Activated CD4-positive, alpha-beta memory T cell treated with anti-CD3 and anti-CD28 coated beads, Interleukin-2, amount 10 ng/mL, durations not matched to agents 7 days and 5 days (primary cell): ENCODE results near the gene ANKLE2. TPM values are rescaled to one million over a fixed set of nuclear protein-coding genes. Genes with fewer than 3 reads are reported as not detected.
"Not testable (repeated sequence)": the region's sequence is repeated elsewhere in the genome, so short reads cannot be mapped to it uniquely, and the experiment has no call there.

Experiments used
- CTCF ChIA-PET: fragments of 350-600 bp; sonication (Branson Sonifier 250); formaldehyde crosslinking; loops from one replicate; lab custom pipeline; 2021; ENCODE audit warnings: antibody characterized with exemption, inconsistent platforms; lab: Charles Lee
- POLR2A ChIA-PET: fragments of 350-600 bp; sonication (Branson Sonifier 250); formaldehyde crosslinking; loops from one replicate; lab custom pipeline; 2021; ENCODE audit warnings: antibody characterized with exemption; lab: Charles Lee
- DNase-seq: peaks from one replicate; pipeline ENCODE4 v3.0.0-alpha.2; 2020
- H3K27ac Mint-ChIP-seq: one replicate; pipeline ENCODE4 v1.8.0; 2021; ENCODE audit warnings: mild to moderate bottlenecking, mixed read lengths
- H3K27me3 Mint-ChIP-seq: one replicate; pipeline ENCODE4 v1.8.0; 2021; ENCODE audit warnings: mixed read lengths
- H3K36me3 Mint-ChIP-seq: one replicate; pipeline ENCODE4 v1.8.0; 2021; ENCODE audit warnings: low read depth, mixed read lengths
- H3K4me1 Mint-ChIP-seq: one replicate; pipeline ENCODE4 v1.8.0; 2021; ENCODE audit warnings: mixed read lengths
- H3K4me3 Mint-ChIP-seq: one replicate; pipeline ENCODE4 v1.8.0; 2021; ENCODE audit warnings: mild to moderate bottlenecking, mixed read lengths
- H3K9me3 Mint-ChIP-seq: one replicate; pipeline ENCODE4 v1.8.0; 2021; ENCODE audit warnings: mixed read lengths
- total RNA-seq, 2 experiments: library from RNA; stranded (reverse); gene quantifications; one replicate each; pipeline ENCODE4 v1.2.3, GENCODE V29; 2021

Gene ANKLE2
- total RNA-seq, 2 experiments from 2014 or later, result 88.6 to 89.3 TPM

DNA sequence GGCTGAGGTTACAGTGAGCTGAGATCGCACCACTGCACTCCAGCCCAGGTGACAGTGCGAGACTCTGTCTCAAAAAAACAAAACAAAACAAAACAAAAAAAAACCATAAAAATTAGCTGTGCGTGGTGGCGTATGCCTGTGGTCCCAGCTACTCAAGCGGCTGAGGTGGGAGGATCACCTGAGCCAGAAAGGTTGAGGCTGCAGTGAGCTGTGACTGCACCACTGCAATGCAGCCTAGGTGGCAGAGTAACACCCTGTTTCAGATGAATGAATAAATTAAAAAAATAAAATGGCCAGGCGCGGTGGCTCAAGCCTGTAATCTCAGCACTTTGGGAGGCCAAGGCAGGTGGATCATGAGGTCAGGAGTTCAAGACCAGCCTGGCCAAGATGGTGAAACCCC, 8.0 kb downstream of the ANKLE2 start:
- CTCF ChIA-PET, H3K9me3 Mint-ChIP-seq, H3K4me3 Mint-ChIP-seq, DNase-seq, H3K27ac Mint-ChIP-seq, H3K27me3 Mint-ChIP-seq: not testable (repeated sequence)
- H3K36me3 Mint-ChIP-seq, result peaks cover 59% of the 10 kb centered on the region
- POLR2A ChIA-PET, result interaction anchor here (1.2 kb wide), 1 partner anchor 15 kb away, joined by 4 read pairs; no protein-coding TSS in a partner anchor
- peaks cover 11% of the 10 kb centered on the region for H3K4me1 Mint-ChIP-seq

DNA sequence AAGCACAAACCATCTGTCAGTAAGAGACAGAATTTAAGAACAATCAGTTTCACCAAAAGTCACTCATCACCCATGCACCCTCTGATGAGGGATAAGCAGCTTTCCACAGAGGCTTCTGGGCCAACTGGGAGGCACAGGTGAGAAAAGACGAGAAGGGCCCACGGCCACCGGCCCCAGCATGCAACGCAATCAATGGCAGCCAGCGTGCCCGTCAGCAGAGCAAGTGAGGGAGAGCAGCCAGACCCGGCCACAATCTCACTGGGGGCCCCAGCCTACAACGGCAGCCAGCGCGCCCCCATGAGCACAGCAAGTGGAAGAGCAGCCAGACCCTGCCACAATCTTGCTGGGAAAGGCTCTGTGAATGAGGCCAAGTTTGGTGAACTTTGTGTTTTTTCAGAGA, 13.3 kb downstream of the ANKLE2 start:
- H3K4me3 Mint-ChIP-seq, result no peak overlapping the region
- ChIA-PET POLR2A (no interaction called here), CTCF (no interaction called here)
- DNase-seq, result no peak
- H3K27me3 Mint-ChIP-seq, result no peaks in the 10 kb centered on the region
- H3K27ac Mint-ChIP-seq, result no peak overlapping the region
- H3K4me1 Mint-ChIP-seq, result peaks cover 6% of the 10 kb centered on the region
- H3K36me3 Mint-ChIP-seq, result peaks cover 84% of the 10 kb centered on the region
- no peaks in the 10 kb centered on the region for H3K9me3 Mint-ChIP-seq

DNA sequence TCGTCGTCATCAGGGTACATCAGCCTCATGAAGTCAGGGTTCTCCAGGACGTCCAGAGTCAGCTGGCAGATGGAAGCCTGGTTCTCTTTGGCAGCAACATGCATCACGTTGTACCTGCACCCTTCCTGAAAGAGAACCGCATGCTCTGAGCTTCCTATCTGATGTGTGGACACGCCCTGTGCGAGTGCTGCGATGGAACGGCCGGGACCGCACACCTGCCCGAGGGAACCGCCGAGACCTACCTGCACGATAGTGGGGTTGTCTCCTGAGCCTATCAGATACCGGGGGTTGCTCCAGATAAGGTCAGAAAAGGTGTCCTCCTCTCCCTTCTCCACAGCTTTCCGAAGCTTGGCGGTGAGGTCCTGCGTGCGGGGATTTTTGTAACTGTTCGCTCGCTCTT, 13.7 kb downstream of the ANKLE2 start:
- Mint-ChIP-seq H3K4me3 (no peak overlapping the region), H3K4me1 (peaks cover 8% of the 10 kb centered on the region), H3K9me3 (no peaks in the 10 kb centered on the region), H3K36me3 (peaks cover 85% of the 10 kb centered on the region), H3K27ac (no peak overlapping the region), H3K27me3 (no peaks in the 10 kb centered on the region)
- CTCF ChIA-PET, result no interaction called here
- POLR2A ChIA-PET, result no interaction called here
- DNase-seq, result no peak

DNA sequence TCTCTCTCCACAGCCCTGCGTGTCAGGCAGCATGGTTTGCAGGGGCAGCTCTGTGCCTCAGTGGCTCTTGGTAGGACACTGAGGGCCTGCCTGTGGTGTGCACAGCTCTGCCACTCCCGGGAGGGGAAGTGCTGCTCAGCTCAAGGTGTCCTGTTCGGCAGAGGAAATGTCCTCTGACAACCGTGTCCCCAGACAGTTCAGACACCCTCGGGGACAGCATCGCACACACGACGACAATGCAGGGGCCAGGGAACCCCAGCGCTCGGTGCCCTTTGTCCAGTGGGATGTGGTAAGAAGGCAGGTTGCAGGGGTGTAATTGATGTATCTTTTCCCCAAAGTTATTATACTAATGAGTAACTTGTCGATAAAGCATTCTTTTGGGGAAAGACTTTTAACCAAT, 14.2 kb downstream of the ANKLE2 start:
- no peak for DNase-seq
- H3K4me1 Mint-ChIP-seq, result peaks cover 12% of the 10 kb centered on the region
- POLR2A ChIA-PET, result interaction anchor here (1.4 kb wide), 1 partner anchor 13 kb away, joined by 4 read pairs; the partner anchor contains the start of gene ANKLE2
- no peak overlapping the region for H3K27ac Mint-ChIP-seq
- no peaks in the 10 kb centered on the region for H3K27me3 Mint-ChIP-seq
- CTCF ChIA-PET, result no interaction called here
- peaks cover 86% of the 10 kb centered on the region for H3K36me3 Mint-ChIP-seq
- H3K9me3 Mint-ChIP-seq, result no peaks in the 10 kb centered on the region
- no peak overlapping the region for H3K4me3 Mint-ChIP-seq

DNA sequence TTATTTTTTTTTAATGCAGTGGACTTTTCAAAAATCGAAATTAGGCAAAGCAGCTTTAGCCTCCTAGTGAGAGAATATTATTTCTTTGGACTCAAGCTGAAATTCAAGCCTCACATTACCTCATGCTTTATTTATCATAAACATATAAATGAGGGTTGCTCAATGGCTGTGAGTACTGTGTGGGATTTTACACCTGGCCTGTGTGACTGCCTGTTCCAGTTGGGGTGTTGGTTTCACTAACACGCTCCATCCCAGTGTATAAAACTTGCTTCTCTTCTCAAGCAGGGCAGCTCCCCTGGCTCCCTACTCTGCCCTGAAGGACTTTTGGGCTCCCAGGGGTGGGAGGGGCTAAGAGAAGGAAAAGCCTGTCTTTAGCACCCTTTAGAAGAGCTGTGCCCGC, 15.0 kb downstream of the ANKLE2 start:
- DNase-seq, result no peak
- H3K36me3 Mint-ChIP-seq, result peaks cover 86% of the 10 kb centered on the region
- CTCF ChIA-PET, result no interaction called here
- H3K27ac Mint-ChIP-seq, result no peak overlapping the region
- no peaks in the 10 kb centered on the region for H3K9me3 Mint-ChIP-seq
- no peak overlapping the region for H3K4me3 Mint-ChIP-seq
- H3K27me3 Mint-ChIP-seq, result no peaks in the 10 kb centered on the region
- POLR2A ChIA-PET, result interaction anchor here (1.4 kb wide), 1 partner anchor 14 kb away, joined by 4 read pairs; the partner anchor contains the start of gene ANKLE2
- H3K4me1 Mint-ChIP-seq, result peaks cover 15% of the 10 kb centered on the region

DNA sequence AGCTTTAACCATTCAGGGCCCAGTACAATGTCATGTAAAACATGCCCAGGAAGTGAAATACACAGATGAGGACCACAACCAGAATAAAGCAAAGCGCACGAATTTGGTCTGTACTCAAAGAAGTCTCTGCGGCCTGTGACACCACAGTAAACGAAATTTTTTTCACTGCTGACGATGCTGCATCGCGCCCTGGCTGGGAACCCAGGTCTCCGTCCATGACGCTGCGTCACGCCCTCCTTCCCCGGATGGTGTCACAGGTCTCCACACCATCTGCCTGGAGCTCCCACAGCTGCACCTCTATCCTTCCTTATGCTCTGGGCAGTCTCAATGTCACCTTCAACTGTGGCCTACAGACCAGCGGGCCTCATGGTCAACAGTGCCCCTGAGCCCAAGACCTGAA, 17.8 kb downstream of the ANKLE2 start:
- peaks cover 15% of the 10 kb centered on the region for H3K4me1 Mint-ChIP-seq
- ChIA-PET CTCF (no interaction called here), POLR2A (interaction anchor here (0.6 kb wide), 1 partner anchor 14 kb away, joined by 3 read pairs; no protein-coding TSS in a partner anchor)
- H3K9me3 Mint-ChIP-seq, result no peaks in the 10 kb centered on the region
- H3K27ac Mint-ChIP-seq, result no peak overlapping the region
- H3K36me3 Mint-ChIP-seq, result peaks cover 95% of the 10 kb centered on the region
- no peaks in the 10 kb centered on the region for H3K27me3 Mint-ChIP-seq
- no peak overlapping the region for H3K4me3 Mint-ChIP-seq
- no peak for DNase-seq

DNA sequence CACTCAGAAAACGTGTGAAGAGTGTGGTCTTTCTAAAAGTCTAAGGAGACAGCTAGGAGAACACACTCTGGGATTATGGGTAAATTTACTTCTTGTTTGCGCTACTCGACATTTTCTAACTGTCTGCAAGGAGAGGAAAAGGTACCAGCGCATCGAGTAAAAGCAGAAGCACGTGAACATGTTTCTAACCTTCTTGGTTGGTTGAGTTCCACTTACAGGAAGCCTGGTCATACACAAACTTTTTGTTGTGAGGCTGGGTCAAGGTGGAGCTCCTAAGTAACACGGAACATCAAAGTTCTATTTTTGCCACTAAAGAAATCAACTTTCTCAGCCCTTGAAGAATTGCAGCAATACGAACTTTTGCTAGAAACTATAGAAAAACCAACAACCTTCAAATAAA, 20.0 kb downstream of the ANKLE2 start:
- H3K4me3 Mint-ChIP-seq, result no peak overlapping the region
- POLR2A ChIA-PET, result no interaction called here
- CTCF ChIA-PET, result interaction anchor here (0.6 kb wide), 1 partner anchor 792 kb away, joined by 3 read pairs; the partner anchor contains the start of gene EP400
- H3K36me3 Mint-ChIP-seq, result peaks cover 88% of the 10 kb centered on the region
- H3K27ac Mint-ChIP-seq, result no peak overlapping the region
- no peaks in the 10 kb centered on the region for H3K27me3 Mint-ChIP-seq
- H3K4me1 Mint-ChIP-seq, result peaks cover 15% of the 10 kb centered on the region
- no peaks in the 10 kb centered on the region for H3K9me3 Mint-ChIP-seq
- no peak for DNase-seq

DNA sequence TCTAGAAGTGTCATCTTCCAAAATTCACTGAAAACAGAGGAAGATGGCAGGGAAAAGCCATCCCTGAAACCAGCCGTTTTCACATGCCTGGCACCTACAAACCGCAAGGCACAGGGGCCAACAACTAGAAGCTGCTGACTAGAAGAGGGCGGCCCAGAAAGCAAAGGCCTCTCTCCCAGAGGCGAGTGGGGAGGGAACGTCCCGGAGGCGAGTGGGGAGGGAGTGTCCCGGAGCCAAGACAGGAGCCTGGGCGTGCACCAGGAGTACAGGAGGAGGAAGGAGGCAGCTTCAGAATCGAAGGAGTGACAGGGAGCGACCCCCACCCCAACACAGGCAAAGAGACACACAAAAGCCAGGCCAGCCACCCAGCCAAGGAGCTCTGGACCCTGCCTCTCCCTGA, 21.0 kb downstream of the ANKLE2 start:
- H3K4me3 Mint-ChIP-seq, result no peak overlapping the region
- H3K27ac Mint-ChIP-seq, result no peak overlapping the region
- H3K9me3 Mint-ChIP-seq, result no peaks in the 10 kb centered on the region
- no peak for DNase-seq
- ChIA-PET POLR2A (interaction anchor here (0.6 kb wide), 1 partner anchor 22 kb away, joined by 3 read pairs; no protein-coding TSS in a partner anchor), CTCF (no interaction called here)
- no peaks in the 10 kb centered on the region for H3K27me3 Mint-ChIP-seq
- H3K4me1 Mint-ChIP-seq, result peaks cover 15% of the 10 kb centered on the region
- H3K36me3 Mint-ChIP-seq, result peaks cover 89% of the 10 kb centered on the region

DNA sequence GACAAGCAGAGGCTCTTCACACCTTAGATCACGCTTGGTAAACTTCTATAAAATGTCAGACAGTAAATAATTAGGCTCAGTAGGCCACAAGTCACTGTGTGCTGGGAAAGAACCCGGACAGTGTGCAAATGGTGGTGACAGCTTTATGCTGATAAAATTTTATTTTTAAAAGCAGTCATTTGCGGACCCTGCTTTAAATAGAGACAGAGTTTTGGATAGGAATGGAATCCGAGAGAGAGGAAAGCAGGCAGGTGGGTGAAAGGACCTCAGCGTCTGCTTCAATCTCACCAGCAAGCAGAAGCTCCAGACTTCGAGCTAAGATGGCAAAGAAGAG, 21.4 kb downstream of the ANKLE2 start:
- Mint-ChIP-seq H3K27ac (no peak overlapping the region), H3K36me3 (peaks cover 89% of the 10 kb centered on the region), H3K9me3 (no peaks in the 10 kb centered on the region), H3K4me1 (peaks cover 15% of the 10 kb centered on the region), H3K4me3 (no peak overlapping the region), H3K27me3 (no peaks in the 10 kb centered on the region)
- DNase-seq, result no peak
- ChIA-PET CTCF (no interaction called here), POLR2A (interaction anchor here (0.6 kb wide), 1 partner anchor 22 kb away, joined by 3 read pairs; no protein-coding TSS in a partner anchor)

DNA sequence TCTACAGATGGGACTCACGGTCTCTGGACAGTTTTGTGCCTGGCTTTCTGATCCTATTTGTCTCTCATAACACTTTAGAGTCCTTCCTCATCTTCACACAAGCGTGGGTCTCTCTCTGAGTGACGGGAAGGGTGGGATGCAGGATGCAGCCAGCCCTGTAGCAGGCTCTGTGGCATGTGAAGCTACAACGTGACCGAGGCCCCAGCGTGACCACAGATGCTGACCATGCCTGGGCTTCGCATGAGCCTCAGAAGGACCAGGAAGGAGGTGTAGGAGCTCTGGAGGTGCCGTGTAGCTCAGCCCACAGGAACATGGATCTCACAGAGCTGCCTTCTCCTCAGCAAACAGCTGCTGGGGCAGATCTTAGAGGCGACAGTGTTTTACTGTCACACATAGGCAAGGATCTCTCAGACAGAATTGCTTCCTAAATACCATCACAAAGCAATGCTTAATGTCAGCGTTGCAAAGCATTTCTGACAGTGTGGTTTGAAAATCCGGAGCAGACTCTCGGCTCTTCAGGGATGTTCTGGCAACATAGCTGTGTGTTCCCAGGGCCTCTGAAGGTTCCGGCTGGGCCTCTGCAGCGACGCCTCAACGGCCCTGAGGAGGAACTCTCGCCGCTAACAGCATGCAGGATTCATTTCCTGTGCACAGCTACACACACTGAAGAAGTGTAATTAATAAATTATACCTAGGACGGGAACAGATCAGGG, 21.9 kb downstream of the ANKLE2 start:
- peaks cover 15% of the 10 kb centered on the region for H3K4me1 Mint-ChIP-seq

DNA sequence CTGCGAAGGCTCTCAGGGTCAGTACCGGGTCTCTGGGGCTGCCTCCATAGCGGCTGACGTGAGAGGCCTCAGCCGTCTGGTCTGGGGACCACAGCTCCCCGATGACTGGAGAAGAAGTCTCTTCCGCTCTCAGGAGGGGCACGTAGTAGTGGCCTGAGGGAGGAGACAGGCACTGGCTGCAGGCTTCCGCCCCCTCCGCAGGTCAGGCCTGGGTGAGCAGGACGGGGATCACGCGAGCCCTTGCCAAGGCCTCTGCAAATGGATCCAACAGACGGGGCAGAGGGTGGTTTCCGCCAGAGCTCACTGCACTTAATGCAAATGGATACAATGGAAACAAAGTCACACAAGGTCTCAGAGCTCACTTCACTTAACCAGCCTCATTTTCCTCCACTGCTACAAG, 24.7 kb downstream of the ANKLE2 start:
- ChIA-PET POLR2A (no interaction called here), CTCF (no interaction called here)
- Mint-ChIP-seq H3K9me3 (no peaks in the 10 kb centered on the region), H3K27me3 (no peaks in the 10 kb centered on the region), H3K27ac (no peak overlapping the region), H3K36me3 (peaks cover 91% of the 10 kb centered on the region), H3K4me1 (peaks cover 1% of the 10 kb centered on the region), H3K4me3 (no peak overlapping the region)
- DNase-seq, result no peak

More for the DNA sequence above, 21.9 kb downstream of the ANKLE2 start:
- Mint-ChIP-seq H3K9me3 (no peaks in the 10 kb centered on the region), H3K27me3 (no peaks in the 10 kb centered on the region), H3K4me3 (no peak overlapping the region), H3K27ac (no peak overlapping the region), H3K36me3 (peaks cover 89% of the 10 kb centered on the region)
- DNase-seq, result no peak
- ChIA-PET CTCF (no interaction called here), POLR2A (interaction anchor here (0.6 kb wide), 1 partner anchor 23 kb away, joined by 3 read pairs; no protein-coding TSS in a partner anchor)

DNA sequence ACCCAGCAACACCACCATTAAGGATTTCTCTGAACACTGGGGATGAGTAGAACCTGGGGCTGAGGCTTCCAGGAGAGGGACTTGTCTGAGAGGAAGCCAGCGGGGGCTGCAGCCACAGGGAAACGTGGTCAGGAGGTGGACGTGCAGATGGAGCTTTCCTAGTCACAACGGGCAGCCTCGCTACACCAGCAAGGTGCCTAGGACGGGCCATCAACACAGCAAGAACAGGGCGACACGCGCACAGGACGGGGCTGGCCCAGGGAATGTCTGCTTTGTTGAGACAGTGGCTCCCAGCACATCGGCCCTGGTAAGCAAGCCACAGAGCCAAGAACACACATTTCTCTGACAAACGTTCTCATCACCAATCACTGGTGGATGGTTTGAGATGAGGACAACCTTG, 25.3 kb downstream of the ANKLE2 start:
- ChIA-PET POLR2A (no interaction called here), CTCF (no interaction called here)
- peaks cover 91% of the 10 kb centered on the region for H3K36me3 Mint-ChIP-seq

DNA sequence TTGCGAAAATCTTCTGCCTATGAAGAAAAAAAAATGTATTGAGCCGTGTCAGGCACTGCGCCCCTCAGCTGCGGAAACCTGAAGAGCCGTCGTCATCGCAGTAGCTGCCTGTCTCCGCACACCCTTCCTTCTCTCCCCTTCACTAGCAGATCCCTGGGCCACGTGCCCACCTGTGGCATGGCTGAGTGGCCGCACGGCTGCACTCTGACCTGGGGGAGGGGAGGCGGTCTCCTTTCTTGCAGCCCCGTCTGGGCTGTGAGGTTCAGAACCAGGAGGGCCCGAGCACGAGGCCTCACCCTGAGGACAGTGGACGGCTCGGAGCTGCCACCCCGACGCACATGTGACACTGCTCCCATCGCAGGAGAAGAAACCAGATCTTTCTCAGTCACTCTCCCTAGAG, 26.1 kb downstream of the ANKLE2 start:
- H3K27me3 Mint-ChIP-seq, result no peaks in the 10 kb centered on the region
- no peak overlapping the region for H3K27ac Mint-ChIP-seq
- no peak overlapping the region for H3K4me3 Mint-ChIP-seq
- no peaks in the 10 kb centered on the region for H3K4me1 Mint-ChIP-seq
- ChIA-PET POLR2A (no interaction called here), CTCF (no interaction called here)
- peaks cover 91% of the 10 kb centered on the region for H3K36me3 Mint-ChIP-seq
- DNase-seq, result no peak
- H3K9me3 Mint-ChIP-seq, result no peaks in the 10 kb centered on the region

More for the DNA sequence above, 25.3 kb downstream of the ANKLE2 start:
- Mint-ChIP-seq H3K9me3 (no peaks in the 10 kb centered on the region), H3K4me3 (no peak overlapping the region), H3K4me1 (no peaks in the 10 kb centered on the region), H3K27me3 (no peaks in the 10 kb centered on the region), H3K27ac (no peak overlapping the region)
- no peak for DNase-seq

DNA sequence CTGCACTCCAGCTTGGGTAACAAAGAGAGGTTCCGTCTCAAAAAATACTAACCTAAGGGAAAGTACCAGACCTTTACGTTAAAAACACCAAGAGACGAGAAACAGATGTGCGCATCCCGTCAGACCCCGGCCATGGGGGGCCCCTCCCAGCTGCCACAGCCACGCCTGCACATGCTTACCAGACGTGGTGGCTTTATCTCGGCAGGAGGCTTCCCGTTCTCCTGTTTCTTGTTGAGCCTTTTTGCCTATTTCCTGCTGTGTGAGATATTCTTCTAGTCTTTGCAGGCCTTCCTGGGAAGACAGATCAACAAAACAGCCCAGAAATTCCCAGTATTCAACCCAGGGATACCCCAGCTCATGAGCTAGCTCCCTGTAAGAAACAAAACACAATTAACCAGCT, 27.4 kb downstream of the ANKLE2 start:
- Mint-ChIP-seq H3K36me3 (peaks cover 88% of the 10 kb centered on the region), H3K9me3 (no peaks in the 10 kb centered on the region), H3K27me3 (no peaks in the 10 kb centered on the region), H3K4me3 (no peak overlapping the region), H3K27ac (no peak overlapping the region), H3K4me1 (no peaks in the 10 kb centered on the region)
- DNase-seq, result no peak
- ChIA-PET POLR2A (no interaction called here), CTCF (interaction anchor here (0.6 kb wide), 1 partner anchor 25 kb away, joined by 3 read pairs; no protein-coding TSS in a partner anchor)
